GM08714 (cell line): ENCODE measurements around the gene PLCB1.

Source experiments
- H3K4me3 ChIP-seq: fragments of 200-500 bp; sonication (Bioruptor generic); 2 replicates; pipeline ENCODE4 v1.5.1; 2014; ENCODE audit warnings: mild to moderate bottlenecking, low read length, inconsistent platforms
- ZNF274 ChIP-seq: IDR thresholded peaks from 2 replicates; pipeline ENCODE4 v1.6.1; 2012; ENCODE audit warnings: mild to moderate bottlenecking, low read depth, low read length

PLCB1 gene

DNA sequence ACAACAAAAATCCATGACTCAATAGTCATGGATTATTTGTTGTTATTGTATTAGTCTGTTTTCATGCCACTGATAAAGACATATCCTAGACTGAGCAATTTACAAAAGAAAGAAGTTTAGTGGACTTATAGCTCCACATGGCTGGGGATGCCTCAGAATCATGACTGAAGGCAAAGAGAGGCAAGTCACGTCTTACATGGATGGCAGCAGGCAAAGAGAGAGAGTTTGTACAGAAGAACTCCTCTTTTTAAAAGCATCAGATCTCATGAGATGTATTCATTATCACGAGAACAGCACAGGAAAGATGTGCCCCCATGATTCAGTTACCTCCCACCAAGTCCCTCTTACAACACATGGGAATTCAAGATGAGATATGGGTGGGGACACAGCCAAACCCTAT is 792.5 kb downstream of the PLCB1 start:
- TF ChIP-seq ZNF274 = no peak
- H3K4me3 ChIP-seq = no peak overlapping the region

DNA sequence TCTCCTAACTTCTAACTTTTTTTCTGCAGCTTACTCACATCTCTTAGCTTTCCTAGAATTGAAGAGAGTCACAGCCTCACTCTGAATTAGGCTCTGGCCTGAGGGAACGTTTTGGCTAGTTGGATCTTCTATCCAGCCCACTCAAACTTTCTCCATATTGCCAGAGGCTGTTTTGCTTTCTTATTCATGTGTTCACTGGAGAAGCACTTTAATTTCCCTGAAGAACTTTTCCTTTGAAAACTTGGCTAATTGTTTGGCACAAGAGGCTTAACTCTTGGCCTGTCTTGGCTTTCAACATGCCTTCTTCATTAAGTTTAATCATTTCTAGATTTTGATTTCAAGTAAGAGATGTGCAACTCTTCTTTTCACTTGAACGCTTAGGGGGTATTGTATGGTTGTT is 798.7 kb downstream of the PLCB1 start:
- no peak for TF ChIP-seq ZNF274
- H3K4me3 ChIP-seq = no peak overlapping the region

DNA sequence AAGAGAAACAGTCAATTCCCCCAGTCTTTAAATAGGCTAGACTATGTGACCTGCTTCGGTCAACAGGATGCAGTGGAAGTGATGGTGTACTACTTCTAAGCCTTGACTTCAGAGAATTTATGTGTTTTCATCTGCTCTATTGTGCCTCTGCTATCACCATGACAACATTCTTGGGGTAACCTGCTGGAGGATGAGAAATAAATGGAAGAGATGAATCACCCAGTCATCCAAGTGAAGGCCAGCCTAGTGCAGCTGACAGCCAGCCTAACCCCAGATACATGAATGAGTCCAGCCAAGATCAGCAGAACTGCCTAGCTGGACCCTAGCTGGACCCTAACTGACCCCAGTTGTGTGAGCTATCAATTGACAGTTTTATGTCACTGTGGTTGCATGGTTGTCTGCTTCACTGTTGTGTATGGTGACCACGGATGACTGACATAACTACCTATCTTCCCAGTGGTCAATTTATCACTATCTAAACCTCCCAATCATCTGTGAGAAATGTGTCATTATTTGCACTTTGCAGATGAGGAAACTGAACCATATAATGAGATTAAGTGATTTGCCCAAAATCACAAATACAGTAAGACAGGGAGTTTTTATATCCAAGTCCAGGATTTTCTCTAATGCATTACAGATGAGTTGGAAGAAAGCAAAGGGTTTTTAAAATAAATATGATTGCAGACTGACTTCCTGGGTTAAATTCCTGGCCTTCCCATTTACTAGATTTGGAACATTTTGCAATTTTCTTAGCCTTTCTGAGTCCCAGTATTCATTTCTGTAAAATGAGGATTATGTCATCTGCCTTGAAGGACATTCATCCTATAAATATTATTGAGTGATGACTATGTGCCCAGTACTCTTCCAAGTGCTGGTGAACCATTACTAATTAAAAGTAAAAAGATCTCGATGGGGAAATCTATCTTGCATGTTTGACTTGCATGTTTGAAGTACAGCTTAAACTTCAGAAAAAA is 800.4 kb downstream of the PLCB1 start:
- H3K4me3 ChIP-seq = no peak overlapping the region
- TF ChIP-seq ZNF274 = no peak

DNA sequence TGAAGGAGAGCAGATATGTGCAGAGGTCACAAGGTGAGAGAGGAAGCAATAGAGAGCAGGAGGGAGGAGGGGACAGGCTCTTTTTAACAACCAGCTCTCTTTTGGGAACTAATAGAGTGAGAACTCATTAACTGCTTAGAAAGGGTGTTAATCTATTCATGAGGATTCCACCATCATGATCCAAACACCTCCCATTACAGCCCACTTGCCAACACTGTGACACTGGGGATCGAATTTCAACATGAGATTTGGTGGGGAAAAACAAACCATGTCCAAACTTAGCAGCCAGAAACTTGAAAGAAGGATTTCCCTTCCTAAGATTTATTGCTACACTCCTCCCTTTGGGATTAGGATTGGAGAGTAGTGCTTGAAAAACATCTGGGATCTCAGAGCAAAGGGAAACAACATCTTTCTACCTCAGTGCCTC is 801.3 kb downstream of the PLCB1 start:
- no peak for TF ChIP-seq ZNF274

DNA sequence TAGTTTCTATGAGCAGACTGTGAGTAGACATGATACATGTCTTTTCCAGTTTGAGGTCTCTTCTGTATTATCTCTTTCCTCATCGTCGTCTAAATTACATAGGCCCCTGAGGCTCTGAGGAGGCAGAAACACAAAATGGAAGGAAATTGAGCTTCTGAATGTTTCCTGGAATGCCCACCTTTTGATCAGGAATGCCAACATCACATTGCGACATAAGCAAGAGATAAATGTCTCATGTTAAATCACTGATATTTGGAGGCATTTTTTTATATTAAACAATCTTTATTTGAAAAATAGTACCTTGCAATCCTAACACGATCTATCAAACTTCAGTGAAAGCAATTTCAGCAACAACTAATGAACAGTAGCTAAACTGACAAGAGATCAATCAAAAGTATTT is 802.3 kb downstream of the PLCB1 start:
- no peak overlapping the region for H3K4me3 ChIP-seq
- no peak for TF ChIP-seq ZNF274

More for the DNA sequence above, 801.3 kb downstream of the PLCB1 start:
- no peak overlapping the region for H3K4me3 ChIP-seq
